Cardiac muscle cell (in vitro differentiated cells and primary cell): ENCODE results near the gene CAPN9. TPM values are rescaled to one million over a fixed set of nuclear protein-coding genes. Genes with fewer than 3 reads are reported as not detected.
A peak's percentile ranks its signal among the peaks of the same experiment; 100 is the strongest.

Experiments used
- DNase-seq, 2 donors: peaks; one replicate each; pipeline versions ENCODE4 v3.0.0 to v3.0.0-alpha.2; 2010 to 2017; ENCODE audit warnings: low read depth in 1 of 2, low spot score in 1 of 2
- H3K27ac ChIP-seq: fragments of 200-600 bp; sonication (generic); 2 replicates; pipeline ENCODE4 v1.5.1; 2016
- H3K27me3 ChIP-seq: fragments of 200-600 bp; sonication (generic); 2 replicates; pipeline ENCODE4 v1.6.0; 2016; ENCODE audit warnings: control low read depth
- H3K36me3 ChIP-seq: fragments of 200-600 bp; sonication (generic); 2 replicates; pipeline ENCODE4 v1.5.1; 2016; ENCODE audit warnings: control low read depth
- H3K4me1 ChIP-seq: fragments of 200-600 bp; sonication (generic); 2 replicates; pipeline ENCODE4 v1.8.1; 2017; ENCODE audit warnings: low read depth, mild to moderate bottlenecking, mixed run types
- H3K4me3 ChIP-seq: fragments of 200-600 bp; sonication (generic); 2 replicates; pipeline ENCODE4 v1.5.1; 2016; ENCODE audit warnings: mild to moderate bottlenecking
- H3K9me3 ChIP-seq: fragments of 200-600 bp; sonication (generic); 2 replicates; pipeline ENCODE4 v1.5.1; 2017; ENCODE audit warnings: low read depth, mild to moderate bottlenecking, control low read depth
- CTCF ChIP-seq: IDR thresholded peaks from 2 replicates; pipeline ENCODE4 v1.5.1; 2012; ENCODE audit warnings: low read depth, mild to moderate bottlenecking, low read length
- polyA plus RNA-seq: library from polyadenylated mRNA; unstranded; fragments of >200 nt; fragmentation: Nextera tagmentation; extraction: Ambion mirVana; gene quantifications from 2 replicates; pipeline ENCODE4 v1.2.1, GENCODE V29; 2016
- total RNA-seq: library from RNA; depleted of rRNA; stranded (reverse); fragments of >200 nt; gene quantifications from 2 replicates; pipeline ENCODE4 v1.2.3, GENCODE V29; 2016

CAPN9 gene
- total and polyA plus RNA-seq, 2 experiments from 2014 or later = 0.12 to 0.87 TPM

DNA sequence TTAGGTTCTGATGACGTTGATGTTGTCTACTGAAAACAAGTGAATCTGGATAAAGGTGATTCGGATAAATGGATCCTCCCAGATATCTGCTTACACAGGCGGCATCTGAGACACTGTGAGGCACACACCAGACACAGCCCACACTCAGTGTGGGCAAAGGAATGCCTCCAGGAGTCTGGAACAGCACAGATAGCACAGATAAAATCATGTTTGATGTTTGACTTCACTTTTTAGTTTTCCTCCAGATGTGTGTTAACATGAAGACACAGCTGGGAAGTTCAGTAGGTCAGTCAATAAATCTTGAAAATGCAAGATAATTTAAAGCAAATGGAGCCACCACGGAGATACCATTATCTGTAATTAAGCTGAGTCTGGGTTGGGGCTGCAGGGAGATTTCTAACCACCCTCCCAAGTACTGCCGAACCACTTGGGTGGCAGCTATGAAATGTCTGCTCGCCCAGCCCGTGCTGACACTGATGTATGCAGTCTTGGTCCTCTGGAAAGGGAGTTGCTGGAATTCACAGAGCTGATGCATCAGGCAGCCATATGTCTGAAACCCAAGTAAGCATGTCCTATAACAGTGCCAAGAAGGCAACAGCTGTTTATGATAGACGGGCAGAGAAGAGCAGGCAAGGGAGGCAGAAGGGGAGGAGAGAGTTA is 11.7 kb downstream of the CAPN9 start:
- no peak for DNase-seq
- Histone ChIP-seq H3K36me3 (no peaks in the 10 kb centered on the region), H3K9me3 (no peaks in the 10 kb centered on the region), H3K27me3 (no peaks in the 10 kb centered on the region), H3K27ac (no peak overlapping the region), H3K4me3 (no peak overlapping the region), H3K4me1 (peaks cover 15% of the 10 kb centered on the region)
- TF ChIP-seq CTCF = no peak

DNA sequence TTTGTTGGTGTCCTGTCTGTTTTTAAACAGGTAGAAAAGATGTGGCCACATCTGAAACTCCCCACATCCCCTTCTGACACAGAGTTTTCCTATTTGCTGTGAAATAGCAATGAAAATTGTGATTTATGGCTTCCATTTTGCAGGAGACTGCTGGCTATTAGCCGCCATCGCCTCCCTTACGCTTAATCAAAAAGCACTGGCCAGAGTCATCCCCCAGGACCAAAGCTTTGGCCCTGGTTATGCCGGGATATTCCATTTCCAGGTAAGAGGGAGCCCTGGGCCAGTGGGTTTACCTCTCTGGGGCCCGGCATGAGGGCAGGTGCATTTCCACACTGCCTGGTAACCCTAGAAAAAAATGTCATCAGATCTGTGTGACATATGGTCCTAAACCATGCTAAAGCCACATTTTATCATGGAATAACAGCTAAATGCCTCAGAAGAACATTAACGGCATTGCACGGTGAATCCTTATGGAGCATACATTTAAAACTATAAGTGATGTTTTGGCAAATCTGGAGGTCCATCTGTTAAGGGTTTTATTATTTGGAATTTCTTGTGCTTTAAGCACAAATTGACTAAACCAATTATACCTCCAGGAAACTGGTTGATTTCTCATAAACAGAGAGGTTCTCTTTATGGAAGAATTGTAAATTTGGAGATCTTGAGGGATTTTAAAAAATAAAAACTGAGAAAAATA is 12.3 kb downstream of the CAPN9 start:
- no peaks in the 10 kb centered on the region for H3K27me3 ChIP-seq
- TF ChIP-seq CTCF = no peak
- no peak for DNase-seq
- H3K36me3 ChIP-seq = no peaks in the 10 kb centered on the region
- no peak overlapping the region for H3K27ac ChIP-seq
- peaks cover 15% of the 10 kb centered on the region for H3K4me1 ChIP-seq
- no peak overlapping the region for H3K4me3 ChIP-seq
- no peaks in the 10 kb centered on the region for H3K9me3 ChIP-seq

DNA sequence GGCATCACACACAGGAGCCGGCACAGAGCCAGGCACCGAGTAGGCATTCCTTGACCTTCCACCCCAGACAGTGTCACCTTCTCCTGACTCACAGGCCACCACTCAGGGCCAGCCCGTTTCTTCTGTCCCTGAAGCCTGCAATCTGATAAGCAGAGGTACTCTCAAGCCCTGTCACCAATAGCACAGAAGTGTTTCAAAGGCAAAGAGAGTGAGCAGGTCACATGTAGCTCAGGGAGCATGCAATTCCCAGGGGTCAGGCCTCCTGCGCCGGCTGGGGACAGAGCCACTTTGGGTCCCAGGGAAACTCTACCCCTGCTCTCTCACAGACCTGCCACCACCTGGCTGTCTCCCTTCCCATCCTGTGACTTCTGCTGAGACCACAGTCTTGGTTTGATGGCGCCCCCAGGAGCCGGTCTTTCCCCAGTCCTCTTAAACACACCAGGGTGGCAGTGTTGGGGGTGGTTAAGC is 13.2 kb downstream of the CAPN9 start:
- no peak for TF ChIP-seq CTCF
- DNase-seq = peak in 1 of 2 donors; percentile 74

DNA sequence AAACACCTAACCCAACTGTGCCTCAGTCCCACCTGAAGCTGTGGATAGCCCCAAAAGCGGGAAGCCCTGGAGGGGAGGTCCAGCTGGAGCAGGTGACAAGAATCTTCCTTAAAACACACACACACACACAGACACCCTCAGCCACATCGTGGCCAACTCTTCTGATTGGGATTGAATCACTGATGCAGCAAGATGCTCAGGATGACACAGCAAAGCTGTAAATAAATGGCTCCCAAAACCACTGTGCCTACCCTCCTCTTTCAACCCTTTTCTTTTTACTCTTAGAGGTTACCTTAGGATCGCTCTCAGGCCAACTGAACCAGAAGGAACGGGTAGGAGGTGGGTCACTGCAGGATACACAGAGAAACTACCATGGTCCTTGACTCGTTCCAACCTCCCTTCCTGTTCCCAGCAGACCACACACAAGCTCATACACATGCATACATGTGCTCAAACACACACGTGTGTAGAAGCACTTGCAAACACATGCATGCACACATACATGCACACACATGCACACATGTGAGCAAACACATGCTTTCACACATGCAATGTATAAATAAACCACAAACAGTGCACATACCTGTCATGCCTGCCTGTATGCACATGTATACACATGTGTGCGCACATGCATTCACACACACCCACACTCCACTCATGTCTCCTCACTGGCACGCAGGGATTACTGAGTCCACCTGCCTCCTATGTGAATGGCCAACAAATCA is 14.4 kb downstream of the CAPN9 start:
- H3K4me3 ChIP-seq = no peak overlapping the region
- H3K27me3 ChIP-seq = no peaks in the 10 kb centered on the region
- no peaks in the 10 kb centered on the region for H3K9me3 ChIP-seq
- no peak for TF ChIP-seq CTCF
- H3K36me3 ChIP-seq = no peaks in the 10 kb centered on the region
- DNase-seq = no peak
- H3K27ac ChIP-seq = peak overlapping the region; percentile 6
- peaks cover 15% of the 10 kb centered on the region for H3K4me1 ChIP-seq

More for the DNA sequence above, 13.2 kb downstream of the CAPN9 start:
- Histone ChIP-seq H3K9me3 (no peaks in the 10 kb centered on the region), H3K4me1 (peaks cover 15% of the 10 kb centered on the region), H3K27ac (peak overlapping the region; percentile 84), H3K36me3 (no peaks in the 10 kb centered on the region), H3K4me3 (no peak overlapping the region), H3K27me3 (no peaks in the 10 kb centered on the region)

DNA sequence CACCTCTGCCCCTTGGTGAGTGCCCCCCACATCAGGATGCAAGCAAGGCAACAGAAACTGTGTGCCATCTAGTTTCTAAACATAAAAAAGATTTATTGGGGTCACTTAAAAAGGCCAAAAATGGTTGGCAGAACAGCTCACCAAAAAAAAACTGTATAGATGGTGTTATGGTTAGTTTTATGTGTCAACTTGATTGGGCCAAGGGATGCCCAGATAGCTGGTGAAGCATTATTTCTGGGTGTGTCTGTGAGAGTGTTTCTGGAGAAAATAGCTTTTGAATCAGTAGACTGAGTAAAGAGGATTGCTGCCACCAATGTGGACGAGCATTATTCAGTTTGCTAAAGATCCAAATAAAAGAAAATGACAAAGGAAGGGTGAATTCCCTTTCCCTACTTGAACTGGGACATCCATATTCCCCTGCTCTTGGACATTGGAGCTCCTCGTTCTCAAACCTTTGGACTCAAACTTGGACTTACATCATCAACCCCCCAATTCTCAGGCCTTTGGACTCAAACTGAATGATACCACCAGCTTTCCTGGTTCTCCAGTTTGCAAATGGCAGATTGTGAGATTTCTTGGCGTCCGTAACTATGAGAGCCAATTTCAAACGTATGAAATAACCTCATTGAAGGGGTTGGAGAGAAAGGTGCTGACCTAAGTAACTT is 16.9 kb downstream of the CAPN9 start:
- TF ChIP-seq CTCF = no peak
- Histone ChIP-seq H3K27me3 (no peaks in the 10 kb centered on the region), H3K4me1 (peaks cover 15% of the 10 kb centered on the region), H3K36me3 (no peaks in the 10 kb centered on the region), H3K9me3 (no peaks in the 10 kb centered on the region), H3K27ac (no peak overlapping the region), H3K4me3 (no peak overlapping the region)
- DNase-seq = no peak
